NCI-H2196 treated with DMSO at 0.1 percent for 48 hours (cell line): Measurements from ENCODE around the gene SH3GL3.

Source experiments
- DNase-seq: peaks from one replicate; lab custom pipeline; 2025; ENCODE audit not compliant: unreplicated experiment; lab: John Stamatoyannopoulos, UW

SH3GL3 gene, protein sequence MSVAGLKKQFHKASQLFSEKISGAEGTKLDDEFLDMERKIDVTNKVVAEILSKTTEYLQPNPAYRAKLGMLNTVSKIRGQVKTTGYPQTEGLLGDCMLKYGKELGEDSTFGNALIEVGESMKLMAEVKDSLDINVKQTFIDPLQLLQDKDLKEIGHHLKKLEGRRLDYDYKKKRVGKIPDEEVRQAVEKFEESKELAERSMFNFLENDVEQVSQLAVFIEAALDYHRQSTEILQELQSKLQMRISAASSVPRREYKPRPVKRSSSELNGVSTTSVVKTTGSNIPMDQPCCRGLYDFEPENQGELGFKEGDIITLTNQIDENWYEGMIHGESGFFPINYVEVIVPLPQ

DNA sequence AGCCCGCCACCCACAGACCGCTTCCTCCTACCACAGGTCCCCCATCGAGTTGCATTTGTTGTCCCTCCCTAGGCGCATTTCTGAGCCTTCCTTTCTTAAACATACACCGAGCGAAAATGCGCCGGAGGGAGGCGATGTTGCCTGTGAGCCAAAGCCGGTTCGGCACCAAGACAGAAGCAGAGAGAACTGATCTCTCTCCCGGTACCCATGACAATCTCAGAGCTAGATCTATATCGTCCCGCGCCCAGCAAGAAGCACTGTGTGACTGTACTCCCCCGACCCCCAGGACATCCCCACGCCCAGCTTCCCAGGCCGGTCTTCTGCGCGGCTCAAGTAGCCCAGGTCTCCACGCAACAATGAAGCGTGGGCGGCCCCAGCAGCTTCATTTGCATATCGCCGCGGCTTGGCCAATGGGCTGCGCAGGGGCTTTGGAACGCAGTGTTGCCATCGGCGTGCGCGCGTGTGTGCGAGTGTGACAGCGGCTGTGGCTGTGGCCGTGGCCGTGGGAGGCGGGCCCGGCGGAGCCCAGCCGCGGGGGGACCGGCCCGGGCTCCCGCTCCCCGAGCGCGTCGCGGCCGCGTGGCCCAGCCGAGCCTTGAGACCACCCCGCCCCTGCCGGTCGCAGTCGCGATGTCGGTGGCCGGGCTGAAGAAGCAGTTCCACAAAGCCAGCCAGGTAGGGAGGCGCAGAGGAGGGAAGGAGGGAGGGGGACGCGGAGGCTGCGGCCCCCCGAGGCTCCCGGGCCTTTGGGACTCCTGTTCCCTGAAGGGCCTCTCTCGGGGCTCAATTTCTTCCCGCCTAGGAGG, at the start of gene SH3GL3:
Gene SH3GL3 (plus strand): TSS at position 438 of the 806 bp plus-strand sequence. CDS start 193 bp downstream, at position 631.
- DNase-seq, result no peak

DNA sequence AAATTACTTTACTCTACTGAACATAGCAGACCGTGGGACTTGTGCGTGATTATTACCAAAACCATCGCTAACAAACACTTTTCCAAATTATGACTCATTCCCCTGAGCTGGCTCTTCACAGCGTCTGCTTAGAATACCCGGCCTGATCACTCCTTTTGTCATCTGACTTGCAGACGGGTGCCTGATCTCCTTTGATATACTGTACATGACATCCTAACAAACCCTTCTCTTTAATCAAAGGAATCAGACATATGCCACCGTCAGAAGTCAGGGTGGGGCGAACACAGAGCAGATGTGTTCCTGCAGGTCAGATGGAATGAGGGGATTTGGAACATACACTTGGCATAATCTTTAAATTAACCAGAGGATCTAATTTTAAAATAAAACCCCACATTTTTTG, 48.5 kb upstream of the SH3GL3 start:
- DNase-seq, result no peak

DNA sequence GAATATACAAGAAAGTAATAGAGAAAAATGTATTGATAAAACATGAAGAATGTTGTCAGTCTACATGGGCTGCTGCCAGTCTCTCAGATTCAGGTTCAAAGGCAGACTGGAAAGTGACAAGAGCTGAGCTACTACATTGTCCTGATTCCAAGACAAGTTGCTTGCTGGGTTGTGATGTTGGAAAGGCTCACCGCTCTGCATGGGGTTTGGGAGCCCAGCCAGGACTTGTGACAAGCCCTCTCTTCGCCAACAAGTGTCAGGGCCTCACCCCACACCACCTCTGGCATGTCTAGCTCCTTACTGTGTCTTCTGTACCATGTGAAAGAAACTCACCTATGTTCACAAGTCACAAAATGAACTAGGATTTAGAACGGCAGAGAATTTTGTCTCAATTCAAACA, 43.0 kb upstream of the SH3GL3 start:
- no peak for DNase-seq

DNA sequence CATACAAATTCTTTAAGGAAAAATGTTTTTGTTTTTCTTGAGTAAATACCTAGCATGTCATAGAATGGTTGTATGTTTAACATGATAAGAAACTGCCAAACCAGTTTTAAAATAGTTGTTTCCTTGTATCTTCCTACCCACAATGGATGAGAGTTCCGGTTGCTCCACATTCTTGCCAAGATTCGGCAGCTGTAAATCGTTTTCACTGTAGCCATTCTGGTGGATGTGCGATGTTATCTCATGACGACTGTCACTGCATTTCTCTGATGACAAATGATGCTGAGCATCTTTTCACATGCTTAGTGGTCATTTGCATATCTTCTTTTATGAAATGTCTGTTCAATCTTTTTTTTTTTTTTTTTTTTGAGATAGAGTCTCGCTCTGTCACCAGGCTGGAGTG, 36.6 kb upstream of the SH3GL3 start:
- DNase-seq, result no peak

DNA sequence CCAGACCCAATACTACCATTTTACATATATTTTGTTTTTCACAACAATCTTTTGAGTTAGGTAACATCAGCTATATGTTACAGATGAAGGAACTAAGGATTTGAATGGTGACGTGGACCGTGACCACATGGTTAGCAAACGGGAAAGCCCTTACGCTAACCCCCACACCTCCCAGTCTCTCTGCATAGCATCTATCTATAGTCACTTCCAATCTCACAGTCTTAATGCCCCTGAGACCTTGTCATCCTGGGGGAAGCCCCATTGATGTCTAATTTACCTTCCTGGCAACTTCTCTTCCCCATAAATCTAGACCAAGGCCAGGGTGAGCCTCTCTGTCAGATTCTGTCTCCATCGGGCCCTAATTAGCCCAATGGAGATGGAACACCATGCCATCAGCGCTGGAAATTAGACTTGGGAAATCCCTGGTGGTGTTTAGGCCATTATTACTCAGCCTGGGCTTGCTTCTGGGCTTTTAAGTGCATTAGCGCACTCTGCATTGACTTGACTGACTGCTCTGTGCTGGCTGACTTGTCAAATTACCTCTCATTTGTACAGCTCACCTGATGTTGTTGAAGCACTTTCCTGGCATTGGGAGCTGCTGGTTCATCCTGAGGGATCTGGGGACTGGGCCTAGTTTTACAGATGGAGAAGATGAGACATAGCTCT, 34.0 kb upstream of the SH3GL3 start:
- DNase-seq, result no peak

DNA sequence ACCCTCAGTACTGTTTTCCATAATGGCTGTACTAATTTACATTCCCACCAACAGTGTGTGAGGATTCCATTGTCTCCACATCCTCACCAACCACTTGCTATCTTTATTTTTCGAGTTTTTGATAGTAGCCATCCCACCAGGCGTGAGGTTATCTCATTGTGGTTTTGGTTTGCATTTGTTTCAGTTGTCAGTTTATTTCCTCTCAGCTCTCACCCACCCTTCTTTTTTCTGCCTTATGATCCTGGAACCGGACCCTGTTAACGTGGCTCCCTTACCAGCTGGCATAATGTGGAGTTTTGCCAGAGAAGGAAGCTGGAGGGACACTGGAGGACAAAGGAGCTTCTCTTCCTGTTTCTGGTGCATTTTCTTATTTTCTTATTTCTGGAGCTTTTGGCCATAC, 25.1 kb upstream of the SH3GL3 start:
- no peak for DNase-seq

DNA sequence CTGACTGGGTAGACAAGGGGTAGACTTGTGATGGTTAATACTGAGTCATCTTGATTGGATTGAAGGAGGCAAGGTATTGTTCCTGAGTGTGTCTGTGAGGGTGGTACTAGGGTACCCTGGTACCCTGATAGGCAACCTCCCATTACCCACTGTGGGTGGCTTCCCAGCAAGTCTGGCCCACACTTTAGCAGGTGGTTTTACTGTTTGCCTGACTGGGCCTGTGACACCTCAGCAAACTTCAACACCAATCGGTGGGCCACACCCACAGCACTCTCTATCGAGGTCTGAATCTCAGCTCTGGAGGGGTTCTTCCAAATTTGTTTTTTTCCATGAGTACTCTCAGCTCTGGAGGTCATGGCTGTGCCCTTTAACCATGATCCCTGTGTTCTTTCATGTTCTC, 24.6 kb upstream of the SH3GL3 start:
- no peak for DNase-seq

DNA sequence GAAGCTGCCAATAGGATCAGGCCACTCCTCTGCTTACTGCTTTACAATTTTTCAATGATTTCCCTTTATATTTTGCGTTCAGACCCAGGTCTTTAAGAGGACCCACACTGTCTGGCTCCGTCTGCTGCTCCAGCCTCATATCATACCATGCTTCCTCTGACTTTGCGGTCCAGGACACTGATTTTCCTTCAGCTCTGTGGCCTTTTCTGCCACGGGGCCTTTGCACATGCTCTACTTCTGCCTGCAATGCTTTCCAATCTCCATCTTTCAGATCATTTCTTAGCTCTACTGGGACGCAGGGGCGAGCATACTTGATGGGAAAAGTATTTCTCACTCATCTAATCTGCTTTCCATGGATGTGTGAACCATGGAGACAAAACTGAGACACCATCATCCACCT, 23.0 kb upstream of the SH3GL3 start:
- DNase-seq, result no peak

DNA sequence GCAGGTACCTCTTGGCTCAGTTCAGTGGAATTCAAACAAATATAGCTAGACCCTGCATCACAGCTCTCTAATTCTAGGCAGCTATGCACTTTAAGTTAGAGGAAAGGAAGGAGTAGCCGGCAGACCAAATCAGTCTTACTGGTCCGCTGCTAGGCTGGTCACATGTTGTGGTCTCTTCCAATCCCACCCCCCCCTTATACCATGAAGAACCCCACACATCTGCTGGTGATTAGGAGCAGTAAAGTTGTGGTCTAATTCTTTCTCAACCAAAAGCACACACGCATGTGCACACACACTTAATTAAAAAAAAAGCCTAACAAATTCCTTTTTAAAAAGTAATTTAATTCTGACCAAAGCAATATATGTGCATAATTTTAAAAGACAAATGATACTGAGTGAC, 16.7 kb upstream of the SH3GL3 start:
- DNase-seq, result no peak

DNA sequence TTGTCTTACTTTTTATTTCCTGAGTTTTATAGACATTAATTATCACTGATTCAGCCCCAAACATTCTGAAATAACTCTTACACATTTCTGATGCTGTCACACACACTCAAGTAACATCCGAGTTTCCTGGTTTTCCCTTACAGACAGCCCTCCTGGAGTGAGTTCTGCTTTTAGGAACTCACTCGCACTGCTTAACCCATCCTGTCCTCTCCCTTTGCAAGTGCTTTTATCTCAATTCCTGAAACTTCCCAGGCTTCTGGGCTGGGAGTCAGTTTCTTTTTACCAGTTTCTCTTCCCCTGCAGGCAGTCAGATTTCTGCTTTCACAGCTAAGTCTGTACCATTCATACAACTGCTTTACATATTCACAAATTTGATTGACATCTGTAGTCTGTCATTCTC, 15.6 kb upstream of the SH3GL3 start:
- DNase-seq, result no peak

DNA sequence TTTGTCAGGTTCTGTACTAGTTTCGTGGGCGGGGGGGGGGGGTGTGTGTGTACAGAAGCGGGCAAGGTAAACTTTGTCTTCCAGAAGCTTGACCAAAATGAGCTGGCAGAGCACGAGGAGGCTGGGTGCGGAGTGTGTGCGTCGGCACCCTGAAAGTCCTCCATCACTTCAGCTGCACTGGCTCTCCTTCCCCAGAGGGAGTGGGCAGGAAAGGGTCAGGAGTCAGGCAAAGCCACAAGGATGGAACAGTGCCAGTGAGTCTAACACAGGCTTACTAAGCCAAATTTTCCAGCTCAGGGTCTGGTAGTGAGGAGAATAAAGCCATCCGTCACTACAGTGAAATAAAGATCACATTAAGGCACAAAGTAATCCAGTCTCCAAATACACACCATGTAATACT, 11.9 kb upstream of the SH3GL3 start:
- no peak for DNase-seq

DNA sequence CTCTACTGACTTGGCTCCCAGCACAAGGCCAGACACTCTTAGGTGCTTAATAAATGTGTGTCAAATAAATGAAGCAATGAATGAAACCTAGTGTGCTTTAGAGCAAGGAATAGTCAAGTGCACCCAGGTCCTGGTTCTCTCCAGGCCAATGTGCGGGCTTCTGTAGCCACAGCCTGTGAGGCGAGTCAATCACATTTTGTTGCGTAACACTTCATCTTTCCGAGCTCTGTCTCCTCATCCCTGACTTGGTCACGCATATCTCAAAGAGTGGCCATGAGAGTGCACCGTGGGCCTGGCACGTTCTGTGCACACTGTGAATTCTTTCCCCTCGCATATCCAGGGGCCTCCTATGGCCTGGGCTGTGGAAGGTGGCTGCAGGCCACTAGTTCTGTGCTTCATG, 11.4 kb upstream of the SH3GL3 start:
- DNase-seq, result no peak

DNA sequence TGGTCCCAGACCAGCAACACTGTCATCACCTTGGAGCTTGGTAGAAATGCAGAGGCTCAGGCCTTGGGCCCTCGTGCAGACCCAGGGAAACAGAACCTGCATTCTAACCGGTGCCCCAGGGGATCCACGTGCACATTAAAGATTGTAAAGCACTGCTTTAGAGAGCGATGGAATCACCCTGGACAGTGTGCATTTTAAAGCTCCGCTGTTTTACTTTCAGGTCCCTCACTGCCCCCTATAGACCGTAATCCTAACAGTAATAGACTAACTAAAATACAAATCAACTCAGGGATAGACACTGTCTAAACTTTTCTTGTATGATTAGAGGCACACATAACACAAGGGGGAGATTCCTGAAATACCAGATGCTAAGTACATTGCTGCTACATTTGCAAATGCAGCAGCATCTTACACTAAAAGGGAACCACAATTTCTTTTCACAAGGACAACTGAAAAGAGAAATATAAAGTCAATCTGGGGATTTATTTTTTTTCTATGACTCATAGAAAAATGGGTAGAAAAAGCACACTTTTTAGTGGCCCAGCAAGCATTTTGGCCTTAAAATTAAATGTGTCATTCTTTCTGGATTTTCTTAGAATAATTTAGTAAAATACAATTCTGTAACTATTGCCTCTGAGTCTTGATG, 10.5 kb upstream of the SH3GL3 start:
- no peak for DNase-seq

DNA sequence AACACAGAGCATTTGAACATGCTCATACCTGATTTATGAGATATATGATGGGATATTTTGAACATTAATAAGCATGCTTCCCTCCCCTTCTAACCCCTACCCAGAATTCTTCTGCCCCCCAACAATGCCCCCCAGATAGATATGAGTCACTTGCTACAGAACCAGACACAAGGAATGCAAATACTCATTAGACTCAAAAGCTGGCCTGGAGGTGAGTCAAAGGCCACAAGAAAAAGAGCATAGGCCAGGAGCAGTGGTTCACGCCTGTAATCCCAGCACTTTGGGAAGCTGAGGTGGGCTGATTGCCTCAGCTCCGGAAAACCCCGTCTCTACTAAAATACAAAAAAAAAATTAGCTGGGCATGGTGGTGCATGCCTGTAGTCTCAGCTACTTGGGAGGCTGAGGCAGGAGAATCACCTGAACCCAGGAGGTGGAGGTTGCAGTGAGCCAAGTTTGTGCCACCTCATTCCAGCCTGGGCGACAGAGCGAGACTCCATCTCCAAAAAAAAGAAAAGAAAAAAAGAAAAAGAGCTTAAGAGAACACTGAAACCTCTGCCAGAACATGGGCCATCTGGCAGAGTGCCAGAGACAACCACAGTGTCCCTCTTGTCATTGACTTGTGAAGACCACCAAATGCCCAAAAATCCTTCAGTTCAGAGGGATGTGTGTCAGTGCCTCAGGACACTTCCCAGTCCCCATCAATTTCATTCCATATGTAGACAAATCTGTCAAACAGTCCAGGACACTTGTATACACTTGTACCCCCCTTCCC, 3.9 kb upstream of the SH3GL3 start:
- no peak for DNase-seq

DNA sequence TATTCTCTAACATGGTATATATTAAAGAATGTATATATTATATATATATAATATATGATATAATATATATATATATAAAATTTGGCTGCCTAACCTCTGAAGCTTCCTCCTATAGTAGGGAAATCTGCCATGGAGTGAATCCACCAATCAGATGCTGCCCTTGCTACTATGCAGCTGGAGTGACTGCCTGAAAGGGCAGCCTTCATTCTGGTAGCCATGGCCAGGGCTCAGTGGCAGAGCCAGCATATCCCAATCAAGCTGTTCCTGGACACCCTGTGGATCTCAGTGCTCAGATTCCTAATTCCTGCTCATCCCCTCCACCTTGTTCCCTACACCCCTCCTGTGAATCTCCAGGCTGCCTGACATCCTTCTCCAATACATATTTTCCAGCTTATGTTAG, 2.2 kb upstream of the SH3GL3 start:
- no peak for DNase-seq

DNA sequence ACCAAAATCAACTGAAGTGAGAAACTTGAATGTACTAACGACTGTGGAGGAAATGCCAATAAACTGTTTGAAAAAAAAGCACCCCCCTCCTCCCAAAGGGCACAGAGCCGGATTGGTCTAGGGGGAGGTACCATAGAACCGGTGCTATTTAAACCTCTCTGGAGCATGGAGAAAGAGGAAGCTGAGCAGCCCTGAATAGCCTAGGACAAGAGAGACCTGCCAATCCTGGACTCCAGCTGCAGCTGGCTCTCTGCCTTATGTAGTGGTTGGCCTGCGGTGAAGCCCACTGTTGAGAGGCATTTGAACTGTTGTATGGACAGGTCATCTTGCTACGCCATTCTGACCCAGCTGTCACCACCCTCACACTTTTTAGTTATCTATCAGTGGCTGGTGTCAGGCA, 1.5 kb upstream of the SH3GL3 start:
- DNase-seq, result no peak

DNA sequence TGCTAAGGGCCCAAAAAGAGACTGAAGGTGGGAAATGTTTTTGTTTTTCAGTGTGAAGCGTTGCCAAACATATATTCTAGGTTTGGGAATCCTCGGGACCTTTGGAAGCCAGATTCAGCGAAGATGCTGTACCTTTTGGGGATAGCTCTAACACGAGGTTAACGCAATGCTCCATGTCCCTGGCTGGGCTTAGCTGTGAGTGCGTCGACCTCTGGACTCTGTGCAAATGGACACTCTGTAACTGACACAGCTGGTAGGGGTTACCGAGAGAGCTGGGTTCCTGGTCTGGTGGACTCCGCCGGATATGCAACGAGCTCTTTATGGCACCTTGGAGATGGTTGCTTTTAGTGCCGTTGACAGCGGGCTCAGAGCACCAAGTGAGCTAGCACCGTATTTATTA, 724 bp upstream of the SH3GL3 start:
- no peak for DNase-seq

DNA sequence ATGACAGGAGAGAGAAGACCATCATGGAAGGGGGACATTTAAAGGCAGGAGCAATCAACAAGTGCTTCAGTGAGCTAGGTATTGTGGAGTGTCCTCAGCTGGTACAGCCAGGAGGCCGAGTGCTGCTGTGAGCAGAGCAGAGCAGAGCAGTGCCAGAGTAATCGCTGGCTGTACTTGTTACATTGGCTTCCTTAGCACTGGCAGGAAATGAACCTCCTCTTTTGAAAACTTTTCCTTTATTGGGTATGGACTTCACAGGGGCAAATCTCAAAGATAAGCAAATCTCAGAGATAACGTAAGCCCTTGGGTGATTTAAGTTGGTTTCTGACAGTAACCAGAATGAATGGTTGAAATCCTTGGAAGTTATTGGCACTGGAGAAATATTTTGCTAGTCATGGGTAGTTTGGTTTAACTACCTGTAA, 2.1 kb downstream of the SH3GL3 start:
- no peak for DNase-seq

DNA sequence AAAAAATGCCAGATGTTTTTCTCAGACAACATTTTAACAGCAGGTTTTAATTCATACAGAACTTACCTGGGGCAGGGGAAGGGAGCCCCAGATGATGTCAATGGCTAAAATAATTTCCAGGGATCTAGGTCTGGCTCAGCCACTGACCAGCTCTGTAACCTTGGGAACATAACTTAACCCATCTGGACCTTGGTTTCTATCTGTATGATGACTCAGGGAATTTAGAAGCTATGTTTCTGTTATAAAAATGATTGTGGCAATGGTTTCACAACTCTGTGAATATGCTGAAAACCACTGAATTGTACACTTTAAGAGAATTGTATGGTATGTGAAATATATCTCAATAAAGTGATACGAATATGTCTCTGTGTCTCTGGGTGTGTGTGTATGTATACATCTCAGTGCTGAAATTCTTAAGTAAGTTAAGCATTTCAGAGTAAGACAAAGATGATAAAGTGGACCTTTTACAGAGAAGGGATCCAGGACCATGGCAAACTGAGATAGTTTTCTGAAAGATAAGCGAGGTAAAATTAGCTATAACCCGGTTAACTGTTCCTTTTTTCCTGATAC, 2.9 kb downstream of the SH3GL3 start:
- DNase-seq, result no peak

DNA sequence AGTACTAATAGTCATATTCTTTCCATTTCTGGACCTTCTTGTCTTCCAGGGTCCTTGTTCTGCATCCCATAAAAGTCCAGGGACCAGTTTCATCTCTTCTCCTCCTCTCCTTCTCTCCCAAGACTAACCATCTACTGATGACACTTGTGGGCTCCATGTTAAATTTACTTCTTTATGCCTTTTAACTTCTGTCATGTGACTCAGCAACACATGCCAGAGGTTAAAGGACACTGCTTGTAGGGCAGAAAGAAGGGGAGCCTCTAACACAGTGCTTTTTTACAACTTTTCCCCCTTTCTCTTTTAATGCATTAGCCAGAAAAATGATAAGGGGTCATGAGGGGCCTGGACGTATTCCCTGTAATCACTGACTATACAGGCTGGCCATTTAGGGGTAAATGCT, 10.0 kb downstream of the SH3GL3 start:
- DNase-seq, result no peak
